PC-9 (cell line): Measurements from ENCODE around the gene SPTB. TPM values are rescaled to one million over a fixed set of nuclear protein-coding genes. Genes with fewer than 3 reads are reported as not detected.
A peak's percentile ranks its signal among the peaks of the same experiment; 100 is the strongest.

Source experiments
- BruUV-seq: library from RNA; stranded (reverse); fragments of 400-500 nt; replicated peaks from 2 replicates; lab custom pipeline; 2021; lab: Mats Ljungman, UMichigan
- CTCF ChIA-PET: fragments of 300-600 bp; sonication (Branson Sonifier 250); formaldehyde crosslinking; loops from one replicate; lab custom pipeline; 2022; ENCODE audit warnings: antibody characterized with exemption; lab: Charles Lee
- POLR2A ChIA-PET: fragments of 300-600 bp; sonication (Branson Sonifier 250); formaldehyde crosslinking; loops from one replicate; lab custom pipeline; 2022; ENCODE audit warnings: antibody characterized with exemption; ENCODE audit not compliant: unreplicated experiment; lab: Charles Lee
- DNase-seq, 2 experiments: peaks; one replicate each; pipeline versions ENCODE4 v3.0.0 to v3.0.0-alpha.2; 2015 to 2022; ENCODE audit warnings: mixed read lengths in 1 of 2
- H2AFZ ChIP-seq: fragments of 200-600 bp; sonication (generic); 2 replicates; pipeline ENCODE4 v1.8.1; 2017; ENCODE audit warnings: antibody characterized with exemption
- H3F3A ChIP-seq: fragments of 200-600 bp; sonication (generic); 2 replicates; pipeline ENCODE4 v1.8.1; 2017; ENCODE audit warnings: antibody characterized with exemption, mild to moderate bottlenecking, low read depth; ENCODE audit not compliant: insufficient read depth
- H3K27ac ChIP-seq: fragments of 200-600 bp; sonication (generic); 2 replicates; pipeline ENCODE4 v1.6.1; 2016; ENCODE audit warnings: mixed run types
- H3K27me3 ChIP-seq: fragments of 200-600 bp; sonication (generic); 2 replicates; pipeline ENCODE4 v1.6.1; 2016; ENCODE audit warnings: low read depth, mixed run types; ENCODE audit not compliant: insufficient read depth
- H3K36me3 ChIP-seq: fragments of 200-600 bp; sonication (generic); 2 replicates; pipeline ENCODE4 v1.6.1; 2016; ENCODE audit warnings: low read depth, mixed run types
- H3K4me1 ChIP-seq: fragments of 200-600 bp; sonication (generic); replicated peaks from 2 replicates; pipeline ENCODE4 v1.6.1; 2016; ENCODE audit warnings: mixed run types; ENCODE audit not compliant: insufficient read depth
- H3K4me2 ChIP-seq: fragments of 200-600 bp; sonication (generic); 2 replicates; pipeline ENCODE4 v1.6.1; 2017; ENCODE audit warnings: mixed run types
- H3K4me3 ChIP-seq: fragments of 200-600 bp; sonication (generic); 2 replicates; pipeline ENCODE4 v1.6.1; 2016; ENCODE audit warnings: mixed run types
- H3K79me2 ChIP-seq: fragments of 200-600 bp; sonication (generic); 2 replicates; pipeline ENCODE4 v1.6.1; 2017; ENCODE audit warnings: low read depth, mixed run types
- H3K9me2 ChIP-seq: fragments of 200-600 bp; sonication (generic); 2 replicates; pipeline ENCODE4 v1.8.1; 2017; ENCODE audit warnings: mild to moderate bottlenecking; ENCODE audit not compliant: insufficient read depth
- H3K9me3 ChIP-seq: fragments of 200-600 bp; sonication (generic); 2 replicates; pipeline ENCODE4 v1.8.1; 2016; ENCODE audit warnings: low read depth; ENCODE audit not compliant: insufficient read depth
- H4K20me1 ChIP-seq: fragments of 200-600 bp; sonication (generic); 2 replicates; pipeline ENCODE4 v1.8.1; 2017; ENCODE audit not compliant: insufficient read depth
- CTCF ChIP-seq: fragments of 200-600 bp; sonication (generic); conservative IDR thresholded peaks from 2 replicates; pipeline ENCODE4 v1.6.1; 2017; ENCODE audit warnings: mixed run types, antibody characterized with exemption, mild to moderate bottlenecking, moderate library complexity
- EZH2 ChIP-seq: fragments of 200-600 bp; sonication (generic); IDR thresholded peaks from 2 replicates; pipeline ENCODE4 v1.8.0; 2017; ENCODE audit warnings: antibody characterized with exemption, low read depth
- intact Hi-C: fragments of 100-400 bp; cut with micrococcal nuclease; formaldehyde crosslinking; loops from one replicate; pipeline ENCODE4 v1.10.0; 2022; ENCODE audit not compliant: unreplicated experiment
- total RNA-seq: library from RNA; stranded (reverse); gene quantifications from 2 replicates; pipeline ENCODE4 v1.2.3, GENCODE V29; 2021

Gene SPTB
- total RNA-seq, 1 experiment from 2014 or later, result 0.50 TPM

GRCh38 chr14:64815257-64815656 lies 64.5 kb downstream of the SPTB start:
- no peaks in the 10 kb centered on the region for H3K9me3 ChIP-seq
- POLR2A ChIA-PET, result no interaction called here
- intact Hi-C loops, result no loop called here
- no peaks in the 10 kb centered on the region for H3K9me2 ChIP-seq
- H3K4me2 ChIP-seq, result no peak overlapping the region
- CTCF ChIA-PET, result interaction anchor here (0.6 kb wide), 1 partner anchor 375 kb away, joined by 14 read pairs; no protein-coding TSS in a partner anchor
- no peak overlapping the region for H2AFZ ChIP-seq
- H3K27me3 ChIP-seq, result peaks cover 10% of the 10 kb centered on the region; the same call in 1 of the 2 replicates
- H3K79me2 ChIP-seq, result no peaks in the 10 kb centered on the region
- no peaks in the 10 kb centered on the region for H3K36me3 ChIP-seq
- H3K27ac ChIP-seq, result no peak overlapping the region
- no TSS peak for BruUV-seq
- DNase-seq, result peak in 1 of 2 experiments; percentile 32
- H3K4me1 ChIP-seq, result peaks cover 10% of the 10 kb centered on the region
- no peaks in the 10 kb centered on the region for H4K20me1 ChIP-seq
- no peak for TF ChIP-seq CTCF
- TF ChIP-seq EZH2, result no peak
- H3K4me3 ChIP-seq, result no peak overlapping the region
- no peaks in the 10 kb centered on the region for H3F3A ChIP-seq

- no TSS peak for BruUV-seq
Observed at GRCh38 chr14:64812412-64812811, 67.3 kb downstream of the SPTB start.

GRCh38 chr14:64811676-64812075 lies 68.0 kb downstream of the SPTB start:
- Histone ChIP-seq H3K9me3 (no peaks in the 10 kb centered on the region), H3K27me3 (no peaks in the 10 kb centered on the region), H3K36me3 (no peaks in the 10 kb centered on the region), H3K4me3 (no peak overlapping the region), H3K27ac (no peak overlapping the region), H3K9me2 (no peaks in the 10 kb centered on the region), H3K4me2 (no peak overlapping the region), H2AFZ (no peak overlapping the region), H3F3A (peaks cover 7% of the 10 kb centered on the region), H3K79me2 (no peaks in the 10 kb centered on the region), H3K4me1 (peaks cover 19% of the 10 kb centered on the region), H4K20me1 (no peaks in the 10 kb centered on the region)
- intact Hi-C loops, result no loop called here
- DNase-seq, result peak in 1 of 2 experiments; percentile 74
- CTCF ChIA-PET, result interaction anchor here (0.6 to 1.0 kb wide), 2 partner anchors 12 to 13 kb away, joined by 3 to 6 read pairs; no protein-coding TSS in a partner anchor
- no peak for TF ChIP-seq EZH2
- TF ChIP-seq CTCF, result no peak
- no TSS peak for BruUV-seq
- POLR2A ChIA-PET, result interaction anchor here (0.8 kb wide), 1 partner anchor 91 kb away, joined by 9 read pairs; no protein-coding TSS in a partner anchor

More at GRCh38 chr14:64812412-64812811, 67.3 kb downstream of the SPTB start:
- Histone ChIP-seq H4K20me1 (no peaks in the 10 kb centered on the region), H3K4me3 (no peak overlapping the region), H3K27me3 (no peaks in the 10 kb centered on the region), H3K4me2 (no peak overlapping the region), H3F3A (no peaks in the 10 kb centered on the region; the same call in 1 of the 2 replicates), H3K79me2 (no peaks in the 10 kb centered on the region), H3K36me3 (no peaks in the 10 kb centered on the region), H3K27ac (no peak overlapping the region), H3K9me2 (no peaks in the 10 kb centered on the region), H3K9me3 (no peaks in the 10 kb centered on the region), H2AFZ (no peak overlapping the region), H3K4me1 (peaks cover 13% of the 10 kb centered on the region)
- TF ChIP-seq CTCF (no peak), EZH2 (no peak)
- ChIA-PET CTCF (interaction anchor here (0.6 to 1.0 kb wide), 2 partner anchors 11 to 13 kb away, joined by 3 to 6 read pairs; no protein-coding TSS in a partner anchor), POLR2A (interaction anchor here (0.7 to 0.8 kb wide), 2 partner anchors 92 to 1269 kb away, joined by 4 to 9 read pairs; no protein-coding TSS in a partner anchor)
- intact Hi-C loops, result no loop called here
- peak; percentile 28 to 58 for DNase-seq
